Ovary (tissue), 9 donors: ENCODE data around the gene DCPS. TPM values are rescaled to one million over a fixed set of nuclear protein-coding genes. Genes with fewer than 3 reads are reported as not detected.
A peak's percentile ranks its signal among the peaks of the same experiment; 100 is the strongest.

ENCODE experiments used
- DNase-seq, 5 donors: peaks; one replicate each; pipeline ENCODE4 v3.0.0-alpha.2; 2019 to 2020
- H3K27ac ChIP-seq, 2 donors: fragments of 200-600 bp; one replicate each; pipeline versions ENCODE4 v1.5.1 to v1.8.0; 2019 to 2022
- H3K27me3 ChIP-seq: fragments of 200-600 bp; one replicate; pipeline ENCODE4 v1.8.0; 2022
- H3K36me3 ChIP-seq: fragments of 200-600 bp; sonication (generic); one replicate; pipeline ENCODE4 v1.5.1; 2019
- H3K4me1 ChIP-seq: one replicate; pipeline ENCODE4 v1.8.1; 2013; ENCODE audit warnings: mild to moderate bottlenecking, moderate library complexity; ENCODE audit not compliant: insufficient read depth
- H3K4me3 ChIP-seq: fragments of 200-600 bp; sonication (generic); one replicate; pipeline ENCODE4 v1.5.1; 2017
- H3K9me3 ChIP-seq, 2 donors: fragments of 200-600 bp in 1 of 2; sonication (generic) in 1 of 2; one replicate each; pipeline versions ENCODE4 v1.5.1 to v1.8.1; 2013 to 2019; ENCODE audit warnings: mild to moderate bottlenecking in 1 of 2, moderate library complexity in 1 of 2
- EP300 ChIP-seq: sonication (generic); formaldehyde crosslinking; IDR thresholded peaks from one replicate; pipeline ENCODE4 v1.6.1; 2017; ENCODE audit warnings: antibody characterized with exemption
- POLR2A ChIP-seq: fragments of 450-650 bp; IDR thresholded peaks from one replicate; pipeline ENCODE4 v1.6.1; 2017; ENCODE audit warnings: antibody characterized with exemption, mild to moderate bottlenecking, moderate library complexity
- WGBS, 3 donors: extraction: QIAGEN DNeasy Blood & Tissue Kit in 1 of 3; methylation state at CpG; one replicate each; pipeline versions ENCODE4 v1.1.5 to v1.1.7; 2013 to 2017; 5-methylcytosine and 5-hydroxymethylcytosine counted together
- intact Hi-C, 4 donors: fragments of 100-400 bp; cut with DNase I; formaldehyde crosslinking; loops; one replicate each; pipeline versions ENCODE4 v1.11.0 to v1.15.1; 2022 to 2023
- polyA plus RNA-seq, 2 donors: library from polyadenylated mRNA; stranded (reverse); fragments of 200-250 nt in 1 of 2; fragments of 350-450 nt in 1 of 2; fragmentation: Illumina TruSeq in 1 of 2; extraction: RNeasy Lipid Tissue Mini Kit (QIAGEN cat#74804) in 1 of 2; gene quantifications; one replicate each; pipeline ENCODE4 v1.2.3, GENCODE V29; 2013 to 2014
- total RNA-seq, 7 donors: library from RNA; depleted of rRNA in 2 of 7; stranded (reverse); fragments of >200 nt in 2 of 7; fragmentation: NEBNext Ultra II Directional in 3 of 7; extraction: Animal tissue kit (Norgen Biotek cat#: 25700) in 3 of 7; gene quantifications; one replicate each; pipeline versions ENCODE4 v1.1.0 to v1.2.4, GENCODE V29; 2016 to 2023
- TF ChIP-seq, protein P1 (sequence below), 3 donors: fragments of 450-650 bp in 2 of 3; fragments of 200-600 bp in 1 of 3; IDR thresholded peaks; one replicate each; pipeline versions ENCODE4 v1.5.1 to v1.8.0; 2016 to 2022; ENCODE audit warnings: antibody characterized with exemption in 3 of 3, mild to moderate bottlenecking in 1 of 3
- donor health status: DM: no; HTN: no; CAD: no; lungs with moderate emphysema.
- donor health status: DM: no; HTN: no; CAD: no.
- donor health status: Bipolar disorder and iron deficiency.
- donor health status: DM: yes; HTN: yes; CAD: no.
- donor health status: DM: no; HTN: no; CAD: no.
- donor health status: DM: yes; HTN: yes; CAD: no.

The DCPS gene
- total and polyA plus RNA-seq, 9 donors: 6.6 to 17.2 (median 13.5) TPM

DNA sequence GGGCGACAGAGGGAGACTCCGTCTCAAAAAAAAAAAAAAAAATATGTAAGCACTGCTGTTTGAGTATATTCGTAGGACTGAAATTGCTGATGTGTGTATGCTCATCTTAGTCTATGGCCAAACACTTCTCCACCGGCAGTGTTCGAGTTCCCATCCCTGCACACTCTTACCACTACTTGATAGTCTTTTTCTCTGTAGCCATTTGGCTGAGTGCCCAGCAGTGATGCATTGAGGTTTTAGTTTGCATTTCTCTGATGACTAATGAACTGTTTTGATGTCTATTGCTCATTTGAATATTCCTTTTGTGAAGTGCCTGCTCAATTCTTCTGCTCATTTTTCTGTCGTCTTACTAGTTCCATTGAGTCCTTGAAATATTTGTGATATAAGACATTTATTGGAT, 19.0 kb upstream of the DCPS start:
- intact Hi-C loops: loop anchor here in 1 of 4 donors (5.0 kb wide), 1 partner anchor 73 kb away; the partner anchor contains the start of genes FAM118B and RPUSD4
- 26 to 37% (median 28%) methylated on average over 6 of the region's 6 CpGs for WGBS, 3 donors

DNA sequence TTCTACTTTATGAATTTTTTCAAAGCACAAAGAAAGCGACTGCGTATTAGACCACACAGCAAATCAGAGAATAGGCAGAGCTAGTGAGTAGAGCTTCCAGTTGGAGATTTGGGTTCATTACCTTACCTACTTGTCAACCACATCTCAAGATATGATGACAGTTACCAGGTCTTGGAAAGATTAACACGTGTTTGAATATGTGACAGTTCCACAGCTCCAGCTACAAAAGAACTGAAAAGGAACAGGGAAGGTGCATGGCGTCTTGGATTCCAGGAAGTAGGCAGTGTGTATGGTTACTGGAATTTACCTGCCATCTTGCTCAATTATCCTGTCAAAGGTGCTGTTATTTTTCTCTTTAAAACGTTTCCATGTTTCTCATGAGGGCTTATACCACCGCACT, 15.6 kb upstream of the DCPS start:
- no peaks in the 10 kb centered on the region for H3K27me3 ChIP-seq
- no peaks in the 10 kb centered on the region for H3K9me3 ChIP-seq
- TF ChIP-seq, protein P1, sequence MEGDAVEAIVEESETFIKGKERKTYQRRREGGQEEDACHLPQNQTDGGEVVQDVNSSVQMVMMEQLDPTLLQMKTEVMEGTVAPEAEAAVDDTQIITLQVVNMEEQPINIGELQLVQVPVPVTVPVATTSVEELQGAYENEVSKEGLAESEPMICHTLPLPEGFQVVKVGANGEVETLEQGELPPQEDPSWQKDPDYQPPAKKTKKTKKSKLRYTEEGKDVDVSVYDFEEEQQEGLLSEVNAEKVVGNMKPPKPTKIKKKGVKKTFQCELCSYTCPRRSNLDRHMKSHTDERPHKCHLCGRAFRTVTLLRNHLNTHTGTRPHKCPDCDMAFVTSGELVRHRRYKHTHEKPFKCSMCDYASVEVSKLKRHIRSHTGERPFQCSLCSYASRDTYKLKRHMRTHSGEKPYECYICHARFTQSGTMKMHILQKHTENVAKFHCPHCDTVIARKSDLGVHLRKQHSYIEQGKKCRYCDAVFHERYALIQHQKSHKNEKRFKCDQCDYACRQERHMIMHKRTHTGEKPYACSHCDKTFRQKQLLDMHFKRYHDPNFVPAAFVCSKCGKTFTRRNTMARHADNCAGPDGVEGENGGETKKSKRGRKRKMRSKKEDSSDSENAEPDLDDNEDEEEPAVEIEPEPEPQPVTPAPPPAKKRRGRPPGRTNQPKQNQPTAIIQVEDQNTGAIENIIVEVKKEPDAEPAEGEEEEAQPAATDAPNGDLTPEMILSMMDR (IDR thresholded peaks at IDR 0.05): no peak
- TF ChIP-seq EP300 (no peak), POLR2A (no peak)
- no peak overlapping the region for H3K27ac ChIP-seq
- H3K4me1 ChIP-seq: peaks cover 4% of the 10 kb centered on the region
- no peak overlapping the region for H3K4me3 ChIP-seq
- intact Hi-C loops: no loop called here
- 87 to 88% (median 87%) methylated on average over 6 of the region's 6 CpGs for WGBS, 3 donors
- no peak for DNase-seq
- no peaks in the 10 kb centered on the region for H3K36me3 ChIP-seq

More for the DNA sequence above, 19.0 kb upstream of the DCPS start:
- peaks cover 4% of the 10 kb centered on the region for H3K4me1 ChIP-seq
- DNase-seq: peak; percentile 69 to 84 (median 75)
- H3K9me3 ChIP-seq: no peaks in the 10 kb centered on the region
- H3K27ac ChIP-seq: no peak overlapping the region
- no peaks in the 10 kb centered on the region for H3K36me3 ChIP-seq
- H3K4me3 ChIP-seq: no peak overlapping the region
- TF ChIP-seq, protein P1 (IDR thresholded peaks at IDR 0.05): no peak
- no peak for TF ChIP-seq POLR2A
- no peak for TF ChIP-seq EP300
- H3K27me3 ChIP-seq: no peaks in the 10 kb centered on the region

DNA sequence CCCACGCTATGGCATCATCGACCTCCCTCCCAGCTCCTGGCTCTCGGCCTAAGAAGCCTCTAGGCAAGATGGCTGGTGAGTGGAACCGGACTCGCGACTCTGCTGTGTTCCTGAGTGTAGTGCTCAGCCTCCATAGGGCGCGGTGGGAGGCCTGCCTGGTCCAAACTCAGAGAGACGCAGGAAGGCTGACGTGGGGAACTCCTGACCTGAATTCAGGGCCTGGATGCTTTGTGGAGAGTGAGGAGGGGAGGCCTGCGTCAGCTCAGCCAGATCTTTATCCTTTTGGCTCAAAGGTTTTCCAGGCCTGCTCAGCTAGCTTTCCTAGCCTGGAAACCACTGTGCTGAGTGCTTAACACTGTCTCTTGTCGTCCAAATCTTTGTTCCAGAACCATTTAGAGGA, 13.0 kb upstream of the DCPS start:
- peak in 1 of 5 donors; percentile 31 for DNase-seq
- no peaks in the 10 kb centered on the region for H3K27me3 ChIP-seq
- no peaks in the 10 kb centered on the region for H3K4me1 ChIP-seq
- no peaks in the 10 kb centered on the region for H3K36me3 ChIP-seq
- no peak overlapping the region for H3K4me3 ChIP-seq
- H3K9me3 ChIP-seq: no peaks in the 10 kb centered on the region
- WGBS, 3 donors: 64 to 77% (median 72%) methylated on average over 12 of the region's 12 CpGs
- H3K27ac ChIP-seq: no peak overlapping the region
- TF ChIP-seq EP300 (no peak), POLR2A (no peak)
- TF ChIP-seq, protein P1 (IDR thresholded peaks at IDR 0.05): no peak
- intact Hi-C loops: no loop called here

DNA sequence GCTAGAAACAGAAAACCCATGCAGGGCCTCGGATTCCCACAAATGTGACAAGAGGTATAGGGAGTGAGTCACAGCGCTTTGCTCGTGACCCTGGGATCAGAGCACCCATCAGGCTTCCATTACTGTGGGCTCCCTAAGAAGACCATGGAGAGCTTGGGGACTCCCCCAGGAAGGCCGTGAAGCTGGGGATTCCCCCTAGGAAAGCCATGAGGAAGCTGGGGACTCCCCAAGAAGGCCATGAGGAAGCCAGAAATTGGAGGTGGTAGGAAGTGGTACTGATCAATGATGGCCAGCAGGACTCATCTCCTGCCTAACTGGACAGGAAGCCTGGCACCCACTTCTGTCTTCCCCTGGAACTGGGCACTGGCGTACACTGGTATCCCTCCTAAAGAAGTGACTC, 10.1 kb upstream of the DCPS start:
- Histone ChIP-seq H3K9me3 (no peaks in the 10 kb centered on the region), H3K36me3 (no peaks in the 10 kb centered on the region)
- intact Hi-C loops: no loop called here

More for the DNA sequence above, 10.1 kb upstream of the DCPS start:
- Histone ChIP-seq H3K27ac (peak overlapping the region in 1 of 2 donors; percentile 20), H3K27me3 (no peaks in the 10 kb centered on the region), H3K4me1 (no peaks in the 10 kb centered on the region), H3K4me3 (no peak overlapping the region)
- WGBS, 3 donors: 77 to 93% (median 85%) methylated on average over 5 of the region's 5 CpGs
- no peak for TF ChIP-seq POLR2A
- TF ChIP-seq EP300: no peak
- TF ChIP-seq, protein P1 (IDR thresholded peaks at IDR 0.05): no peak
- DNase-seq: no peak
